Measurements from ENCODE around the gene ADRB2.

DNA sequence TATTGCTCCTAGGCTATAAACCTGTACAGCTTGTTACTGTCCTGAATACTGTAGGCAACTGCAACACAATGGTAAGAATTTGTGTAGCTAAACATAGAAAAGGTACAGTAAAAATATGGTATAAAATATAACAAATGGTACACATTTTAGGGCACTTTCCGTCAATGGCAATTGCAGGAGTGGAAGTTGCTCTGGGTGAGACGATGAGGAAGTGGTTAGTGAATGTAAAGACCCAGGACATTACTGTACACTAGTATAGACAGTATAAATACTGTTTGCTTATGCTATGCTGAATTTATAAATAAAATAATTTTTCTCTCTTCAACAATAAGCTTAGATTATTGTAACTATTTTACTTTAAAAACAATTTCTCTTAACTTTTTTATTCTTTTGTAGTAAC is 15.6 kb upstream of the ADRB2 start:
- TF ChIP-seq, protein P1, sequence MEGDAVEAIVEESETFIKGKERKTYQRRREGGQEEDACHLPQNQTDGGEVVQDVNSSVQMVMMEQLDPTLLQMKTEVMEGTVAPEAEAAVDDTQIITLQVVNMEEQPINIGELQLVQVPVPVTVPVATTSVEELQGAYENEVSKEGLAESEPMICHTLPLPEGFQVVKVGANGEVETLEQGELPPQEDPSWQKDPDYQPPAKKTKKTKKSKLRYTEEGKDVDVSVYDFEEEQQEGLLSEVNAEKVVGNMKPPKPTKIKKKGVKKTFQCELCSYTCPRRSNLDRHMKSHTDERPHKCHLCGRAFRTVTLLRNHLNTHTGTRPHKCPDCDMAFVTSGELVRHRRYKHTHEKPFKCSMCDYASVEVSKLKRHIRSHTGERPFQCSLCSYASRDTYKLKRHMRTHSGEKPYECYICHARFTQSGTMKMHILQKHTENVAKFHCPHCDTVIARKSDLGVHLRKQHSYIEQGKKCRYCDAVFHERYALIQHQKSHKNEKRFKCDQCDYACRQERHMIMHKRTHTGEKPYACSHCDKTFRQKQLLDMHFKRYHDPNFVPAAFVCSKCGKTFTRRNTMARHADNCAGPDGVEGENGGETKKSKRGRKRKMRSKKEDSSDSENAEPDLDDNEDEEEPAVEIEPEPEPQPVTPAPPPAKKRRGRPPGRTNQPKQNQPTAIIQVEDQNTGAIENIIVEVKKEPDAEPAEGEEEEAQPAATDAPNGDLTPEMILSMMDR (IDR thresholded peaks at IDR 0.05; ENCODE audit: low read depth, low read length, poor library complexity, severe bottlenecking): no peak
- no peak for TF ChIP-seq EZH2phosphoT487 (IDR thresholded peaks at IDR 0.05; ENCODE audit: borderline replicate concordance, low read length)
